HG03175 (cell line): ENCODE results near the gene NME4.
"Not testable (repeated sequence)": the region's sequence is repeated elsewhere in the genome, so short reads cannot be mapped to it uniquely, and the experiment has no call there.

Source experiments
- ATAC-seq: cut with Tn5 transposase; IDR thresholded peaks from one replicate; pipeline ENCODE4 v1.9.1; 2021; ENCODE audit warnings: mild to moderate bottlenecking, moderate library complexity; ENCODE audit not compliant: unreplicated experiment

The NME4 gene

GRCh38 chr16:397135-397661 lies at the start of gene NME4:
Gene NME4 (plus strand): TSS chr16:397199. CDS start chr16:397223, 24 bp downstream.
- no peak for ATAC-seq

GRCh38 chr16:347203-347602 lies 49.8 kb upstream of the NME4 start:
- no peak for ATAC-seq

GRCh38 chr16:348495-348894 lies 48.5 kb upstream of the NME4 start:
- not testable (repeated sequence) for ATAC-seq

DNA sequence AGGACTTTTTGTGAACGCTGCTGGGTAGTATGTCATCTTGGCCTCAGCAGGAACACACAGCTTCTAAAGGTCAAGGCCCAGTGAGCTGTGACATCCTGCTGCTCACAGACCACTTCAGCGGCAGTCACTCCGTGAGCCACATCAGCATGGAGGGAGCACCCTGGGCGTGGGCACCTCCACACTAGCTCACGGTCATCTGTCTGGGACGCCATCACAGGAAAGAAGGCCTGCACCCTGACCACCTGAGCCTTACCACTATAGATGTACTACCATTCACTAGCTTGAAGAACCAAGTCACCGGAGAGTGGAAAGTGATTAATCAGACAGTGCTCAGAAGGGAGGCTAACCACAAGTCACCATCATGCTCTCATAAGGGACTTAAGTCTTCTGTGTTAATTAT lies 47.8 kb upstream of the NME4 start:
- ATAC-seq, result peak; percentile 32

DNA sequence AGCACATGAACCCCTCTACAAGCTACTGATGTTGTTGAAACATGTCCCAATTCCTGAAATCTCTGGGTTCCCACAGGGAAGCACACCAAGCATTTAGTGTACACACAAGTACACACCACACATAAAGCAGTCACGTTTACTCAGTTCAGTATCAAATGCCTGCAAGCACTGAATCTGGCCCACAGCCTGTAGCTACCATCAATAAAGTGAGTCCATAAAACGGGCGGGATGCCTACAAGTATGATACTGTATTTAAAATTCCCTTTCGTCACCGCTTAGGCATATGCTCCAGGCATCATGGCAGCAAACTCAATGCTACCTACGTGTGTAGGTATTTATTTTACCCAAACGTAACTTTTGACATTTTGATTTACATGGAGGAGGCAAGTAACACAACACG lies 46.8 kb upstream of the NME4 start:
- no peak for ATAC-seq

DNA sequence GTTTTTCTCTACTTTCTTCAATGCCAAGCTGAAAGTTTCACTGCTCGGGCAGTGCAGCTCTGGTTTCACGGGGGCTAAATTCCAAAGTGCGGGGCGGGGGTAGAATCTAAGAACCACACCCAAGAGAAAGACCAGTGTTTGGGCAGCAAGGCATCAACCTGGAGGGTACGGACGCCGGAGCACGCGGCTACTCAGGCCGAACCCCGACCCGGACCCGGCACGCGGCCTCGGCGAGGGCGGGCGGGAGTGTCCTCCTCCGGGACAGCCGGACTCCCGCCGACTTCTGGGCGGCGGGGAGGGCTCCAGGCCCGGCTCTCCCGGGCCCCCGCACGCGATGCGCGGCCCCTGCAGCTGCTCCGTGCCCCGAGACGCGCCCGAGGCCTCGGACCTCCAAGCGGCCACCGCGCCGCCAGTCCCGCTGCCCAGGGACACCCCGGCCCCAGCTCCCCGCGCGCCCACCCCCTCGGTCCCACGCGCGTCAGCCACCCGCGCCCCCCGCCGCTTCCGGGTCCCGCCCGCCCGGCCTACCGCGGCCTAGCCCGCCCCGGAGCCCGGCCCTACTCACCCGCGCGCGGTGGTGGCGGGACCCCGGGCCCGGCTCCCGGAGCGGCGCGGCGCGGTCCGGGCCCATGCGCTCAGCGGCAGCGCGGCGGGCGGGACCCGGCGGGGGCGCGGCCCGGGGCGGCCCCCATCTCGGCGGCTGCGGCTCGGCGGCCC lies 45.0 kb upstream of the NME4 start:
- ATAC-seq, result peak; percentile 25

- peak; percentile 57 for ATAC-seq
These were observed 44.2 kb upstream of the NME4 start, which contains the start of gene AXIN1 for GRCh38 chr16:352547-353403. Gene AXIN1 (minus strand): TSS chr16:352723. CDS start chr16:347025, 5,698 bp downstream.

DNA sequence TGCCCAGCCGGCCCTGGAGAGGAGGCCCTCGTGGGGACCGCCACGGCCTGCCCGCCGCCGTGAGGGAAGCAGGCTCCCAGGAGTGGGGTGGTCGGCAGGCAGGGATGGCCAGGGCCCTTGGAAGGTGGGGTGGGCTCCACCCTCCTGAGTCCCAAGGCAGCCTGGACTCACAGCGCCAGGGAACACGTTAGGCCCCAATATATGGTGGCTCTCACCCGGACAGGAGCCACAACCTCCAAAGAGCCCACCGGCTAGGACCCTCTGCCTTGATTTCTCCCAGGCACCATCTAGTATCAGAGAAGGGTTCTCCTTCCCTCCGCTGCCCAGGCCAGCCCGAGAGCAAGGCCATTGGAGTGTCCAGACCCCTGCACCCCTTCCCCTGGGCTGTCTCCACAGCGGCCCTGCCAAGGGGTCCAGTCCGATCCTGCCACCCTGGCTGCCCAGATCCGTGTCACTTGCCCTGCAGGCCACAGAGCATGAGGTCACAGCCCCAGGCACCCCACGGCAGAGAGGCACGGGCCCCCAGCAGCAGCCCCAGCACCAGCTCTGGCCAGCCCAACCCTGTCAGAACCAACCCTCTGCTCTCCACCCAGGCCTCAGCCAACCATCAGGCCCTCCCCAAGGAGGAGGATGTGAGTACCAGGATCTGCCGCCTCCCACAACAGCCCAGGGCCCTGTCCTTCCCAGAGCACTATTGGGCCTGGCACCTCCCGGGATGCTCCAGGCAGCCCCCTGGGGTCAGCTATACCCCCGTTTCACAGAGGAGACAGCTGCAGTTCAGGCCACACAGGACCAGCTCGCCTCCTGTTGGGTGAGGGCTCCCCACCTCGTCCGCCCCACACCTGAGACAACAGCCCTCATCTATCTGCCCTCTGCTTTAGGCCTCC lies 43.4 kb upstream of the NME4 start:
- ATAC-seq, result no peak

DNA sequence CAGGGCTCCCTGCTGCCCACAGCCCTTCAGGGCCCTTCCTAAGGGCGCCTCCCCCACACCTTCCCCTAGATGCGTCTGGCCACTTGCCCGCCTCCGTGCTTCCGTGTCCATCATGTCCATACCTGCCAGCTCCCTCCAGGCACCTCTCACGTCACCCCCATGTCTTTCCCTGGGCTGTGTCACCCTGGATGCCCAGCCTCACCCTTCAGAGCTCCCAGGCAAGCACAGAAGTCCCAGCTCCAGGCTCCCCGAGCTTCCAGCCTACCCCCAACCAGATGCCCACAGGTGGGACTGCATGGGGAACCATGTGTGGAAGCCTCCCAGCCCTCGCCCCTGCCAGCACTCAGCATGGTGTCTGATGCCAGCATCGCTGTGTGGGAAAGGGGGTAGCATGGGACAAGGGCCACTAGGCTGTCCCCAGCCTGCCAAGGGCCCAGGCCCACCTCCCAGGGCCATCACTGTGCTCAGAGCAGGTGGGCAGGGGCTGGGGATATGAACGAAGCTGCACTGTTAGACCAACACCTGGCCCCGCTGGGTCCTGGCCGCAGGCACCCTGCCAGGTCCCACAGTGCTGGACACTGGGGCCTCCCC lies 42.6 kb upstream of the NME4 start:
- ATAC-seq, result no peak

GRCh38 chr16:354971-355461 lies 42.0 kb upstream of the NME4 start:
- no peak for ATAC-seq

DNA sequence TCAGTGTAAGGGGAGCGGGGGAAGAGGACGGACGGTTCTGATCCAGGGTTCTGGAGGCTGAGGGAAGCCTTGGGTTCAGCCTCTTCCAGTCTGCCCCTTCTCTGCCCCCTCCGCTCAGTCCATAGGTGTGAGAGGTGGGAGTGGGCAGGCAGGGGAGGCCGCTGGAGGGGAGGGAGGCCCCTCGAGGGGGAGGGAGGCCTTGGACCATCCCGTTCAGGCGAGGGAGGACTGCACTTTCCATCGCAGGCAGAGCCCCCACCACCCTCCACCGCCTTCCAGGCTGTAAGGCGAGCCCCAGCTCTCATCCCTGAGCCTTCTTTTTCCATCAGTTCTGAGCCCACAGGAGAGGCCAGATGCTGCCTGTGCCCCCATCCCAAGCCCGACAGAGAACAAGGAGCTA lies 40.3 kb upstream of the NME4 start:
- ATAC-seq, result no peak

GRCh38 chr16:359067-359763 lies 37.8 kb upstream of the NME4 start:
- no peak for ATAC-seq

- no peak for ATAC-seq
These were observed 36.9 kb upstream of the NME4 start for GRCh38 chr16:359871-360697.

DNA sequence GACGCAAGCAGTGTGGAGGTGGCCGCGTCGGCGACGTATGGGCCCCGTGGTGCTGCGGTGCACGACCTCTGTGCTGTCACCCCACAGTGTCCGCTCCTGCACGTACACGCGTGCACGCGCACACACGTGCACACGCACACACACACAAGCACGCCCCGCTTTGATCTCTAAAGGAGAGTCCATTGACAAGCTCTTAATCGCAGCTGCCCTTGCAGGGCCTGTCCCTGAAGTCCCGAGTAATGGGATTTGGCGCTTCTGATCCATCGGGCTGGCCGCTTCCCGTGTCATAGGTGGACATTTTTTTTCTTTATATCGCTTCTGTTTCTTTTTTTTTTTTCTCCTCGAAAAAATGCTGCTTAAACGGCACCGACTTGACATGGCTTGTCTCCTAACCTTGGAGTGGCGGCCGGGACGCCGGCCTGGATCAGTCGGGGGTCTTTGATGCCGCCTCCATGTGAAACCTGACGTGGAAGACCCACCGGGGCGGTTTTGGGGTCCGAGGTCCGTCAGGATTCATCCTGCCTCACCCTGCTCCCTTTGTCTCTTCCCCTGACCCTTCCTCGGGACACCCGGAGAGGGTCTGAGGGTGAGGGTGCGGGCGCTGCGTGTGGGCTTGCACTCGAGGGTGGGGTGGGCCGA lies 36.2 kb upstream of the NME4 start:
- ATAC-seq, result no peak

- ATAC-seq, result no peak
These were observed 35.6 kb upstream of the NME4 start for GRCh38 chr16:361341-361871.

DNA sequence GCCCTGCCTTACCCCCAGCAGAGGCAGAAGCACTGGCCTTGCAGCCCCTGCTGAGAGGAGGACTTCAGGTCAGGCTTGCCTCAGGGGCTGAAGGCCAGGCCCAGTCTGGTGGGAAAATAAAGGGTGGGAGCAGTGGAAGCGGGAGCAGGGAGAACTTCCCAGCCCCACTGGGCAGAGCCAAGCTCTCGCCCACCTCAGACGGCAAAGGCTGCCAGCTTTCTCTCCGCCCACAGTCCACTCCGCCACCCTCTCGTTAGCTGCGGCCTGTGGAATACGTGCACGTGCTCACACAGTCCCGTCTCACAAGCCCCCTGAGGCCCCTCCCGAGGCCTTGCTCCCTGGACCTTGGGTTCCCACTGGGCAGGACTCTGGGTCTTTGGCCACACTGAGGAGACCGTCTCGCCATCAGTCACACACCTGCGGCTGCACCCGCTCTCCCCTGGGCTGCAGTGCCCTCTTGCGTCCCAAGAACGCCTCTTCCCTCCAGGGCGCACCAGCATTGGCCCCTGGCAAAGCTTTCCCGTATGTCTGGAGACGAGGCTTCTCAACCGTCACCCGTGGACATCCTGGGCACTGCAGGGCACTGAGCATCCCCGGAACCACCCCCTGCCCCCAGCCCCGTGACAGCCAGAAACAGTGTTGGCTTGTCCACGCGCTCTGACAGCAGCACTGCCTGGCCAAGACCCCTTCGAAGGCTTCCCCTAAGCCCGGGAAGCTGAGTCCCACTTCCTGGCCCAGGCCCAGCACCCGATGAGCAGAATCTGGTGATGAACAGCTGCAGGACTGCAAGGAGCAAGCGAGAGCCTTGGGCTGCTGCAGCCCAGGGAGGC lies 34.9 kb upstream of the NME4 start:
- ATAC-seq, result peak; percentile 50

DNA sequence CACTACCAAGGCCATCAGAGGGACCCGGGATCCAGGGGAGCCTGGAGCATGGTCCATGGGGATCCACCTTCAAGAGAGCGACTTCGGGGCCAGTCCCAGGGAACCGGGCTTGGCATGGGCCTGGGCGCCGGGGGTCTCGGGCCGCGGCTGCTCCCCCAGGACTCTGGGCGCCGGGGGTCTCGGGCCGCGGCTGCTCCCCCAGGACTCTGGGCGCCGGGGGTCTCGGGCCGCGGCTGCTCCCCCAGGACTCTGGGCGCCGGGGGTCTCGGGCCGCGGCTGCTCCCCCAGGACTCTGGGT lies 34.3 kb upstream of the NME4 start:
- ATAC-seq, result not testable (repeated sequence)
